ENCODE data around the gene LRBA.

LRBA gene

DNA sequence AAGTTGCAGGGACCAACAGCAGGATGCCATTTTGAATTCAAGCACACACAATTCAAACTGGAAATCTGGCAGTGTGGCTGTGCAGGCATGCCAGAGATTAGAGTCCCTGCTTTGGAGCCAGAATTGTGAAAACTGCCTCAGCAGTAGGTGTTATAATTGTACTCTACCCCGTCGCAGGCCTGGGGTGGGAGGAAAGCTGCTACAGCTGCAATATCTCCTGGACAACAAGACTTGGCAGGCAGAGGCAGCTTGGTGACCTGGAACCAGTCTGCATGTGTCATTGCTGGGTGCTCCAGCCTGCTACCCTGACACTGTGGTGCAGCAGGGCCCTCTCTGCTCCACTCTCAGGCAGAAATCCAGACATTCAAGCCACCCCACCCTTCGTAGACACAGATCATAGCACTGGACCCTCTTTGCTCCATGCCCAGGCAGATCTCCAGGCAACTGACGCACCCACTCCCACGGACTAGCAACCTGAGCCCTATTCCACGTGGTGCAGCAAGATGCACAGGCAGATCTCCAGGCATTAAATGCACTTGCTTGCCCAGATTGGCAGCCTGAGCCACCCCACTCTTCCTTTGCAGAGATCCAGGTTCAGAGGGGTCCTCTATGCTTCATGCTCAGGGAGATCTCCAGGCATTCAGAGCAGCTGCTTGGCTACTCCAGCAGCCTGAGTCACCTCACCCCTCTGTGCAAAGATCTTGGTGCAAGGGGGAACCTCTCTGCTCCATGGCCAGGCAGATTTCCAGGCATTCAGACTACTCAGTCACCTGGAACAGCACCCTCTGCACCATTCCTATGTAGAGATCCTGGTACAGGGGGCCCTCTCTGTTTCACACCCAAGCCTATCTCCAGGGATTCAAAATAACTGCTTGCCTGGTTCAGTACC is 140.5 kb downstream of the LRBA start:
- no peak for DNase-seq (ENCODE audit: low spot score)

DNA sequence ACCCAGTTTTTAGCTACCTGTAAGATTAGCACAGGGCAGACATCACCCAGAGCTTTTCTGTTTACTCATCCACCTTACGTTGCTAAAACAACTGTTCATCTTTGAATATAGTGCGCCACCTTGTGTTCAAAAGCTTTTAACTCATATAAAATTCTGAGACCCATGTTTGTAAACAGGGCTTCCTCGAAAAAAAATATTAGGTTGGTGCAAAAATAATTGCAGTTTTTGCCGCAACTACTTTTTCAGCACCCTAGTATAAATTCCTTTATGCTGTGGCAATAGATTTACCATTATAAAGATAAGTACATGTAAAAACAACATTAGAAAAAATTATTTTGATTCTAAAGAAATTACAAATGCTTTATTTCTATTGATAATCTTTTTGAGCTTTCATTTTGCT is 147.9 kb downstream of the LRBA start:
- DNase-seq (ENCODE audit: low spot score) = peak; percentile 93

DNA sequence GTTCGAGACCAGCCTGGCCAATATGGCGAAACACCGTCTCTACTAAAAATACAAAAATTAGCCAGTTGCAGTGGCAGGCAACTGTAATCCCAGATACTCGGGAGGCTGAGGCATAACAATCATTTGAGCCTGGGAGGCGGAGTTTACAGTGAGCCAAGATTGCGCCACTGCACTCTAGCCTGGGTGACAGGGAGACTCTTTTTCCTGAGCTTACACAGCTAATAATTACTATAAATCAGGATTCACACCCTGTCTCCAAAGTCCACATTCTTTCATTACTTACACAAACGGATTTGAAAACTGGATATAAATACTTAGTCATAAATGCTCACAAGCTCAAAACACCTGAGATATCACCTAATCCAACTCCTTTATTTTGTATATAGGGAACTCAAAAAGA is 151.6 kb downstream of the LRBA start:
- DNase-seq (ENCODE audit: low spot score) = no peak

DNA sequence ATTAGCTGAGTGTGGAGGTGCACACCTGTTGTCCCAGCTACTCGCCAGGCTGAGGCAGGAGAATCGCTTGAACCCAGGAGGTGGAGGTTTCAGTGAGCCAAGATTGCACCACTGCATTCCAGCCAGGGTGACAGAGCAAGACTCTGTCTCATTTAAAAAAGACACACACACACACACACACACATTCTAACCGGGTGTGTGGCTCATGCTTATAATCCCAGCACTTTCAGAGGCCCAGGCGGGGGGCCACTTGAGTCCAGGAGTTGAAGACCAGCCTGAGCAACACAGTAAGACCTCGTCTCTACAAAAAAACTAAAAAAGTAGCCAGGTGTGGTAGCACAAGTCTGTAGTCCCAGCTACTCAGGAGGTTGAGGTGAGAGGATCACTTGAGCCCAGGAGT is 152.3 kb downstream of the LRBA start:
- DNase-seq (ENCODE audit: low spot score) = no peak

DNA sequence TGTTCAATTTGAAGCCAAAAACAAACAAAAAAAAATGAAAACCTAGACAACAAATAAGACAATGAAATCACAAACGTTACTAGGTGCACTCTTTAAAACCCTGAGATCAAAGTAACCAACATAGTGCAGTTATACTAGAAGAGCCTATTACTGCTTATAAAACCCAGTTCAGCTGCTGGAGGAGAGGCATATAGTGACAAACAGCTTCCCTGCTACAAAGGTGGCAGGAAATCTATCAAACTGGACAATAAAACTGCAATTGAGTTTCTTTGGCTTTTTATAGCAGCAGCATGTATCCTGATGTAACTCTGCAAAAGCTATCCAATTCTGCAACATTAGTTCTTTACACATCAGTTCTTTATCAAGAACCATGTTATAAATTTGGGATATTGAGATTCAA is 155.6 kb downstream of the LRBA start:
- no peak for DNase-seq (ENCODE audit: low spot score)

DNA sequence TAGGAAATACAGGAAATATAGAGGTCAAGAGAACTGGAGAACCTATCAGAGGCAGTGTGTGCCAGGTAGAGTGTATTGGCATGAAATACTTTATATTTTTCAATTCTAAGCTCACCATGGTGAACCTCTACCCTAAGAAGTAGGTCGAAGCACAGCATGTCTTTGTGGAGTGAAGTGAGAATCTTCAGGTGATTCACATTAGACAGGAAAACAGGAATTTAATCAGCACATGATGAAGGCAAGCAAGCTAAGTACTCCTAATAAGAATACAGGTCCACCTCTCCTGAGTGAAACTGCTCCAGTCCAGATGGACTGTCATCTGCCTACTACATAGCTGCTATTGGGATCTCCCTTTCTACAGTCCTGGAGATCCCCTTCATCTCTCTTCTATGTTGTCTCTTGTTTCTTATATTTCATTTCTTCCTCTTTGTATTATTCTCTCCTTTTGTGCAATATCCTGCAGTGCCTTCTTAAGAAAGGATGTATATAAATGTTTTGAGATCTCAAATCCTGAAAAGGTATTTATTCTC is 159.0 kb downstream of the LRBA start:
- DNase-seq (ENCODE audit: low spot score) = no peak

DNA sequence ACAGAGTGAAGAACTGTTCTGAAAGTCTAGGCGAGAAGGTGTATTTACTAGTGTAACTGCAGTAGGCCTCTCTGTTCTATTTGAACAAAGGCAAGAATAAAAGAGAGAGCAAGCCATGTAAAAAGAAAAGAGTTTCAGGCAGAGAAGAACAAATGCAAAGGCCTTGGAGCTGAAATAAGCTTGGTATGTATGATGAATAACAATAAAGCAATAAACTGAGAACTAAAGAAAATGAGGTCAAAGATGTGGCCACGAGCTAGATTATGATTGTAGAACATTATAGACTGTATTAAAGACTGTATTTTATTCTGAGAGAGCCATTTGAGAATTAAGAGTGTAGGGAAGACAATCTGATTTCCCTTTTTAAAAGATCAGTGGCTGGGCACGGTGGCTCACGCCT is 160.5 kb downstream of the LRBA start:
- no peak for DNase-seq (ENCODE audit: low spot score)

DNA sequence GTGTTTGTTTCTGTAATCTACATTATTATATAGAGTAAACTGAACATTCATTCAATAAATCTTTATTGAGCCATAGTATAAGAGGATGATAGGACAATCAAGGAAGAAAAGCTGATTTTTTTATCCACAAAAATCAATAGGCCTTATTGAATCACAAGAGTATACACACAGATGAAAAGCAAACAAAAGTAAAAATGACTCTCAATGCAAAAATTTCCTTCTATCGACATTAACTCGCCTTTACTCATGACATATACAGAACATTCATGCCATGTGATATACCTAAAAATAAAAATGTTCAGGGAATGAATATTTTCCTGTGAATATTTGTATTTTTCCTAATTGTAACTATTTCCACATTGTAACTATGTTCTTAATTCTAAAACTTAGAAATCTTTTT is 161.2 kb downstream of the LRBA start:
- no peak for DNase-seq (ENCODE audit: low spot score)

DNA sequence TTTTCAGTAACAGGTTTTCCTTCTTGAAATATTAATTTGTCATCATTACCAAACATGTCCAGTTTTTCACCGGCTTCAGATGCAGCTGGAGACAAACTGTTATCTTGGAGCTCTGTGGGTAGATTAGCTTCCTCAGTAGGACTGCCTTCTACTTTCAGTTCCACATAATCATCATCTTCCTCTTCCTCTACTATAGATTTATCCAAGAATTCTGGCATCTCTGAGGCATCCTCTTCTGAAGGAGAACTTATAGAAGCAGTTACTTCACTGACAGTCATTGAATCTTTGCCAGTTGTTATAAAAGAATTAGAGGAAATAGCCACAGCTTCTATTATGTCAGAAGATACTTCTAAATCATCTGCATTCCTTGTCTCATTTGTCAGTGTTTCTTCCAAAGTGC is 162.9 kb downstream of the LRBA start:
- DNase-seq (ENCODE audit: low spot score) = no peak

DNA sequence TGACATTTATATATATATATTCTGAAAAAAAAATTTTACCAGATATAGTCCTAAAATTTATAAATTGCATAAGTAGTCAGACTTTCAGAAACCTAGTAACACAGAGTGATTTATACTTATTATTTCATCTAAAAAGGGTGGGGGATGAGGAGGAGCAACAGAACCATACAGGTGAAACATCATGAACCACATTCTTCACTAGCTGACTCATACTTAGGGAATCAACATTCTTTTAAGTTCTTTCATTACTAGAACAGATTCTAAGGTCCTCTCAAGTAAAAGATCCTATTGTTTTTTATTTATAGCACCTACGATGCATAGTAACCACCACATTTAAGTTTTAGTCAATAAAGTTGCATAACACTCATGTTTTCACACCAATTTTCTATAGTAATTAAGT is 166.1 kb downstream of the LRBA start:
- no peak for DNase-seq (ENCODE audit: low spot score)

DNA sequence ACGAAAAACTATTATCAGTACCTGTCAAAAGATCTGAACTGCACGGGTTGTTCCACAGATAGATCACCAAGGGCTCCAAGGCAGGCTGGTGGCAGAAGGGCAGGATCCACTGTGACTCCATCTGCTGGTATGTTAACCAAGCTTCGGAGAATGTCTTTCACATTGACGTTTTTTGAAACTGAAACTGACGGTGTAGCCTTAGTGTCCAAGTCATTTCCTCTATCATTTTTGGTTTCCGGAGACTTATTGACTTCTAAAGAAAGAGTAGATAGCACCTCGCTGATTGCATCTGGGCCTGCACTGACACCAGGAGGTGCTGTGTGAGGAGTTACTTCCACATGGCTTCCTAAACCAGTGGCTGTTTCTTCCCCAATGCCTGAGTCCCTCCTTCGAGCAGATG is 186.9 kb downstream of the LRBA start:
- DNase-seq (ENCODE audit: low spot score) = no peak

DNA sequence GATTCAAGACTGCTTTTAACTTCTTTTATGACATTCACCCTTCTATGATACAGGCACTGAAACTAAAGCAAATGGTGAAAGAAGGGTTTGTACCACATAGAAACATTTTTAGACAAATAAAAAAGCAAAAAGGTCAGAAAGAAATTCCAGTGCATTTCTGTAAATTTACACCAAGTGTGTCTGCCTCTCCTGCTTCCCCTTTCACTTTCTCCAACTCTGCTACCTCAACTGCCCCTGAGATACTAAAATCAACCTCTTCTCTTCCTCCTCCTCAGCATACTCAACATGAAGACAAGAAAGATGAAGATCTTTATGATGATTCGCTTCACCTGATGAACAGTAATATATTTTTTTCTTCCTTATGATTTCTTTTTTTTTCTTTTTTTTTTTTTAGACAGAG is 187.9 kb downstream of the LRBA start:
- DNase-seq (ENCODE audit: low spot score) = no peak

DNA sequence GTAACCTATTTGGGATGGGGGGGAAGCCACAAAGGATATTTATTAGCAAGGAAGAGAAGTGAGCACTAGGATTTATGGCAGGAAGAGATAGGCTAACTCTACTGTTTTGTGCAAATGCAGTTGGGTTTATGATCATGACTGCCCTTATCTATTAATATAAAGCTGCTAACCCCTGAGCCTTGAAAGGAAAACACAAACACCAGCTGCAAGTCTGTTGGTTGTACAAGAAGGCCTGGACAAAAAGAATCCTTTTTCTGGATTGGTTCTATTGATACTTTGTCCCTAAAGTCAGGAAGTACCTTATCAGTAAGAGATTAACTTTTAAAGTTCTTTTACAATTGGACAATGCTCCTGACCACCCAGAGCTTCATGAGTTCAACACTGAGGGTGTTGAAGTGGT is 188.8 kb downstream of the LRBA start:
- no peak for DNase-seq (ENCODE audit: low spot score)

DNA sequence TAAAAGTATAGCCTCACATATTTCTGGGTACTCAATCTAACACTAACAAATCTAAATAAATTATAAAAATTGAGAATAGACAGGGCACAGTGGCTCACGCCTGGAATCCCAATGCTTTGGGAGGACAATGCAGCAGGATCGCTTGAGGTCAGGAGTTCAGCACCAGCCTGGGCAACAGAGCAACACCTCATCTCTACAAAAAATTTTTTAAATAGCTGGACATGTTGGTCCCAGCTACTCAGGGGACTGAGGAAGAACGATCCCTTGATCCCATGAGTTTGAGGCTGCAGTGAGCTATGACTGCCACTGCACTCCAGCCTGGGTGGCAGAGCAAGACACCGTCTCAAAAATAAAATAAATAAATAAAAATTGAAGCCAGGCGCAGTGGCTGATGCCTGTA is 192.7 kb downstream of the LRBA start:
- DNase-seq (ENCODE audit: low spot score) = no peak

DNA sequence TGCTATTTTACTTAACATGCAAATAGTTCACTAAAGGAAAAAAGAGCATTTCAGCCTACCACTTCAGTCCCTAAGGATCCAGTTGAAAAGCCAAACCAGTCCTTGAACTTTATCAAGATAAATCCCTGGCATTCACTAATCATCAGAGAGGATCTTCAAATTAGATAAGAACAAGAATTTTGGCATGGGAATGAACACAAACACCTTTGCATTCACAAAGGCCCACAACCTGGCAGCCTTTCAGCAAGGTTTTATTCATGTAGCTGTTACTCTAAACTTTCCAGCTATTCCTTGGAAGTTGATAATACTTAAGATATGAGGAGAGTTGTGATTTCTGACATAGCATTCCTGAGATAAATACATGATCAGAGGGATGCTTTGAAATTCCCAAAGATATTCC is 193.4 kb downstream of the LRBA start:
- no peak for DNase-seq (ENCODE audit: low spot score)

DNA sequence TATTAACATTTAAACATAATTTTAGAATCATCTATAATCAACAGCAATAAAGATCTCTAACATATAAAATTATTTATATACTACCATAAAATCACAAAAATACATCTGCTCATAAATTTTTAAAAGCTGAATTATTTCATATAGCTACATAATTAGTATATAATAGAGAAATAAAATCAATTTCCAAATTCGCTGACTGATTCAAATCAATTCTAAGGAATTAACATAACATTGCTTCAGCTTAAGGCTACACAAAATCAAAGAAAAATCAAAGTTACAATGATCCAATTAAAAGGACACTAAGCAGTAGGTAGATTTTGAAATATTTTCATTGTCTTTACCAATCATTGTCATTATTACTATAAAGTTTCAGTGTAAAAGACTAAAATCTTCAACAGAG is 194.7 kb downstream of the LRBA start:
- DNase-seq (ENCODE audit: low spot score) = no peak

DNA sequence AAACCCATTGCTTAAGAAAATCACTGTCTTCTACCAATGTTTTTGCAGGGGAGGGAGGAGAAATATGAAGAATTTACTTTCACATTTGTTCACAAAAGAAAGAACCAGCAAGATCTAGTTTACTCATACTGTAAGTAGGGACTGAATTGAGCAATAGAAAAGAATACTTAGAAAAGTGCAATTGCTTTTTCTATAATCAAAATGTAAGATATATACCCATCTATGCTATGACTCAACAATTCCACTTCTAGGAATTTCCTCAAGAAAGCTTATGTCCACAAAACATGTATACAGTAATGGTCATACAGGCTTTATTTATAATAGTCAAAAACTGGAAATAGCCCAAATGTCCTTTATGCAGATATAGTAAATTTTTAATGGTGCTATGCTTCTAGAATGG is 196.4 kb downstream of the LRBA start:
- DNase-seq (ENCODE audit: low spot score) = no peak

DNA sequence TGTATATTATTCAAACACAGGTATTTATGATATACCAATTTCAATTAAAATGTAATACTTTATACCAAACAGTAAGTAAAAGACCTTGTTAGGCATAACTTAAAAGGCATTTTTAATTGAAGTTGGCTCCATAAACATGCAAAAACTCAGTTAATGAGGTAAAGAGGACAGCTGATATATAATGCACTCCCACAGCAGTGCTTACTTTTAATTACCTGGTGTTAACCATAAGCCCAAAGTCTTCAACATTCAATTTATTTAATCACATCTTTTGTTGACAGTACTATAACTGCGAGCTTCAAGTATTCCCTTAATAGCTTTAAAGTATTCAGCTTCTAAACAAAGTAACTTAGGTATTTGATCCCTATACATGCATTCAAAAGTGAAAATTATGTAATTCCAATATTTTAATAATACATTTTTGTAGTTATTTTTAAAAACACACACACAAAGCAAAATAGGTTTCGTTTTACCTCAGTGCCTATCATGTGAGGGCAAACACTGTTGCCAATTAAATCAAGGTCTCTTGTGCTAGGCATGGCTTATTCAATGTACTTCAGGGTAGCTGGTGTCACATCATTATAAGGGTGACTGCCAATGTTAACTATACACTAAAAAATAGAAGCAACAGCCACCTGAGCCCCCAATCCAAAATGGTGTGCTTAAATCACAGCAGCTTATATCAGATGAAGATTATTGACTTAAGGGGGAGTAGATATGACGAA is 197.1 kb downstream of the LRBA start:
- no peak for DNase-seq (ENCODE audit: low spot score)

DNA sequence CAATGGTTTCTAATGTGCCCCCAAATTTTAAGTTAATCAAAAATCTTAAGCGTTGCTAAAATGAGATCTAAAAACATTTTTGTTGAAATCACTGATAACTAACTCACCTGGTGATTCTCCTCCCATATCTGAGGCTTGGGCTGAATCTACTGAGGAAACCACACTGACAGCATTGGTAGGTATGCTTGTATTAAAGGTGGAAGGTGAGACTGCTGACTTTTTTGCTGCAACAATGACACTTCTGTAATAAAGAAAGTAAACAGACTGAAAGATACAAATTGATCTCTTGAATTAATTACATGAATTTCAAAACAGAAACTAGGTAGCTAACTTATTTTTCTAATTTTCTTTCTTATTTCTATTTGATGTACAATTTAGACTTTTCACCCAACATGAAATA is 198.1 kb downstream of the LRBA start:
- no peak for DNase-seq (ENCODE audit: low spot score)

DNA sequence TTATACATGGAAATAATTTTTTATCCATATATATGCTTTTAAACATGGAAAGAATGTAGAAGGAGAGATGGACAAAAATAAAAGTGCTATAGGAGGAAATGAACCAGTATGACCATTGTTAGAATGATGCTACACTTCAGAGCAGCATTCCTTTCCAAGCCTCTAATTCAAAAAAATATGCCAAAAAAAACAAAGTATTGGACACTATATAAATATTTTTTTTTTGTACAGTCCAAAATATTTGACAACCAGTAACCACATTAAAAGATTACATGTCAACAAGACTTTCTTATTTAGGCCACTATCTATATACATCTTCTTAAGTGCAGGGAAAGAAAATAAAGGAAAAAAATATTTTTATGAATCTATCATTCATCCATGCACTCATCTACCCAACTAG is 198.6 kb downstream of the LRBA start:
- no peak for DNase-seq (ENCODE audit: low spot score)

DNA sequence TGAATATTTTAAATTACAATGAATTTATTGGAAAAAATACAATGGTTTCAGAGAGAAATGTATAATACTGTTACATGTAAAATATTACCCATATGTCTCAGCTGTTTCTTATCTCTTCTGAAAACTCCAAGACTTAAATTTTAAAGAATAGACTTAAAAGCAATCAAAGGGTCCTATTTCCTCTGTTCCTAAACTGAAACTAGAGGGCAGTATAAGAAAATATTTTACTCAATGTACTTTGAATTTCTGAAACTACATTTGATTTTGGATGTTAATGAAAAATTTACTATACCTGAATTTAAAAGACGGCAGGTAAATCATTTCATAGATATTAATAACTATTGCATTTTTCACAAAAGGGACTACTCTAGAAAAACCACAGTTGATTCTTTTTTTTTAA is 200.2 kb downstream of the LRBA start:
- no peak for DNase-seq (ENCODE audit: low spot score)

DNA sequence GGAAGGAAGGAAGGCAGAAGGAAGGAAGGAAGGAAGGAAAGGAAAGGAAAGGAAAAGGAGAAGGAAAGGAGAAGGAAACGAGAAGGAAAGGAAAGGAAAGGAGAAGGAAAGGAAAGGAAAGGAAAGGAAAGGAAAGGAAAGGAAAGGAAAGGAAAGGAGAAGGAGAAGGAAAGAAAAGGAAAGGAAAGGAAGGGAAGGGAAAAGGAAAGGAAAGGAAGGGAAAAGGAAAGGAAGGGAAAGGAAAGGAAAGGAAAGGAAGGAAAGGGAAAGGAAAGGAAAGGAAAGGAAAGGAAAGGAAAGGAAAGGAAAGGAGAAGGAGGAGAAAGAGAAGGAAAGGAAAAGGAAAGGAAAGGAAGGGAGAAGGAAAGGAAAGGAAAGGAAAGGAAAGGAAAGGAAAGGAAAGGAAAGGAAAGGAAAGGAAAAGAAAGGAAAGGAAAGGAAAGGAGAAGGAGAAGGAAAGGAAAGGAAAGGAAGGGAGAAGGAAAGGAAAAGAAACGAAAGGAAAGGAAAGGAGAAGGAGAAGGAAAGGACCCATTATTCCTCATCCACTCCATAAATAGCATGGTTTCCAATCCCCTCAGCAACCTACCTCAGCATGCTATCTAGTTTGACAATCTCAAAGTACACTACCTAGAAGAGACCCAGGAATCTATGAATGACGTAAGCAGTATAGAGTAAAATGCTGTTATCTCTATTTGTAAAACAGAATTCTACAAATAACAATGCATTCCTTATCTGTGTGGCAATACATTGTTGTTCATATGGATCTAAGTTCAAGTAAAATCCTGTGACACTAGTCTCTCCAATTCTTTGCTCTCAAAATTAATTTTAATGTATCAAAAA is 209.7 kb downstream of the LRBA start:
- DNase-seq (ENCODE audit: low spot score) = no peak

DNA sequence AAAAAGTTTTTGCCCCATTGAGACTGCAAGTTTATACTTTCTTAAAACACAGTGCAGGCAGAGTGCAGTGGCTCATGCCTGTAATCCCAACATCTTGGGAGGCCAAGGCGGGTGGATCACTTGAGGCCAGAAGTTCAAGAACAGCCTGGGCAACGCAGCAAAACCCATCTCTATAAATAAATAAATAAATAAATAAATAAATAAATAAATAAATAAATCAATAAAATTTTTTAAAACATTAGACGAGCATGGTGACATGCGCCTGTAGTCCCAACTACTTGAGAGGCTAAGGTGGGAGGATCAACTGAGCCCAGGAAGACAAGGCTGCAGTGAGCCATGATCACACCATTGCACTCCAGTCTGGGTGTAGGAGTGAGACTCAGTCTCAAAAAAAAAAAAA is 213.3 kb downstream of the LRBA start:
- no peak for DNase-seq (ENCODE audit: low spot score)
